OCI-LY7 (cell line): ENCODE results near the gene WWOX. TPM values are rescaled to one million over a fixed set of nuclear protein-coding genes. Genes with fewer than 3 reads are reported as not detected.

Experiments
- BruUV-seq: library from RNA; stranded (reverse); fragments of 400-500 nt; replicated peaks from 2 replicates; lab custom pipeline; 2021; lab: Mats Ljungman, UMichigan
- CTCF ChIA-PET: fragments of 300-600 bp; sonication (Branson Sonifier 250); formaldehyde crosslinking; loops from one replicate; lab custom pipeline; 2022; ENCODE audit warnings: antibody characterized with exemption; ENCODE audit not compliant: unreplicated experiment; lab: Charles Lee
- POLR2A ChIA-PET: fragments of 300-600 bp; sonication (Branson Sonifier 250); formaldehyde crosslinking; loops from one replicate; lab custom pipeline; 2022; ENCODE audit warnings: antibody characterized with exemption; lab: Charles Lee
- DNase-seq: peaks from one replicate; pipeline ENCODE4 v3.0.0-alpha.2; 2015; ENCODE audit warnings: low spot score
- H2AFZ ChIP-seq: fragments of 200-600 bp; sonication (generic), shearing (Covaris generic); 2 replicates; pipeline ENCODE4 v1.6.1; 2014; ENCODE audit warnings: mild to moderate bottlenecking, antibody characterized with exemption, low read length, moderate library complexity
- H3K27ac ChIP-seq: fragments of 200-600 bp; sonication (generic); 2 replicates; pipeline ENCODE4 v1.5.1; 2014; ENCODE audit warnings: mixed run types, low read depth, mild to moderate bottlenecking, moderate library complexity, low read length, inconsistent platforms; ENCODE audit not compliant: poor library complexity, severe bottlenecking
- H3K36me3 ChIP-seq: fragments of 200-600 bp; sonication (generic); 2 replicates; pipeline ENCODE4 v1.6.1; 2014; ENCODE audit warnings: mild to moderate bottlenecking, antibody characterized with exemption, low read length, moderate library complexity, mixed read lengths; ENCODE audit not compliant: insufficient read depth
- H3K4me1 ChIP-seq: fragments of 200-600 bp; sonication (generic); 2 replicates; pipeline ENCODE4 v1.5.1; 2014; ENCODE audit warnings: mild to moderate bottlenecking, low read length; ENCODE audit not compliant: insufficient read depth, poor library complexity, severe bottlenecking
- H3K4me2 ChIP-seq: fragments of 200-600 bp; sonication (generic); 2 replicates; pipeline ENCODE4 v1.6.1; 2014; ENCODE audit warnings: mild to moderate bottlenecking, low read length
- H3K4me3 ChIP-seq: fragments of 200-600 bp; sonication (generic); 2 replicates; pipeline ENCODE4 v1.5.1; 2014; ENCODE audit warnings: mild to moderate bottlenecking, low read depth, low read length; ENCODE audit not compliant: poor library complexity, severe bottlenecking
- H3K79me2 ChIP-seq: fragments of 200-600 bp; sonication (generic); 2 replicates; pipeline ENCODE4 v1.6.1; 2016; ENCODE audit warnings: low read depth, mild to moderate bottlenecking, low read length, moderate library complexity, mixed read lengths; ENCODE audit not compliant: insufficient read depth
- H3K9me2 ChIP-seq: fragments of 200-600 bp; sonication (generic); 2 replicates; pipeline ENCODE4 v1.6.1; 2016; ENCODE audit warnings: mild to moderate bottlenecking, low read length, mixed read lengths; ENCODE audit not compliant: insufficient read depth
- H3K9me3 ChIP-seq: fragments of 200-600 bp; sonication (generic); 2 replicates; pipeline ENCODE4 v1.6.1; 2014; ENCODE audit warnings: mild to moderate bottlenecking, mixed run types, low read length, mixed read lengths
- H4K20me1 ChIP-seq: fragments of 200-600 bp; sonication (generic); 2 replicates; pipeline ENCODE4 v1.6.1; 2014; ENCODE audit warnings: mild to moderate bottlenecking, antibody characterized with exemption, low read length, moderate library complexity, mixed read lengths; ENCODE audit not compliant: insufficient read depth
- EZH2phosphoT487 ChIP-seq: fragments of 200-600 bp; sonication (generic); IDR thresholded peaks from 2 replicates; pipeline ENCODE4 v1.6.1; 2018; ENCODE audit warnings: low read depth, borderline replicate concordance, mild to moderate bottlenecking, mixed run types, antibody characterized with exemption, low read length, moderate library complexity, mixed read lengths
- intact Hi-C: fragments of 100-400 bp; cut with micrococcal nuclease; formaldehyde crosslinking; loops from one replicate; pipeline ENCODE4 v1.10.0; 2022; ENCODE audit not compliant: unreplicated experiment
- total RNA-seq, 2 experiments: library from RNA; depleted of rRNA in 1 of 2; stranded (reverse); fragments of >200 nt in 1 of 2; shearing (Covaris generic) in 1 of 2; gene quantifications; 2 replicates each; pipeline ENCODE4 v1.2.3, GENCODE V29; 2014 to 2022
- TF ChIP-seq, protein P1 (sequence below): fragments of 200-600 bp; sonication (generic); conservative IDR thresholded peaks from 2 replicates; pipeline ENCODE4 v1.5.1; 2014; ENCODE audit warnings: mild to moderate bottlenecking, antibody characterized with exemption, low read length, moderate library complexity, mixed read lengths

The WWOX gene
- total RNA-seq, 2 experiments from 2014 or later = 40.2 to 47.6 TPM

DNA sequence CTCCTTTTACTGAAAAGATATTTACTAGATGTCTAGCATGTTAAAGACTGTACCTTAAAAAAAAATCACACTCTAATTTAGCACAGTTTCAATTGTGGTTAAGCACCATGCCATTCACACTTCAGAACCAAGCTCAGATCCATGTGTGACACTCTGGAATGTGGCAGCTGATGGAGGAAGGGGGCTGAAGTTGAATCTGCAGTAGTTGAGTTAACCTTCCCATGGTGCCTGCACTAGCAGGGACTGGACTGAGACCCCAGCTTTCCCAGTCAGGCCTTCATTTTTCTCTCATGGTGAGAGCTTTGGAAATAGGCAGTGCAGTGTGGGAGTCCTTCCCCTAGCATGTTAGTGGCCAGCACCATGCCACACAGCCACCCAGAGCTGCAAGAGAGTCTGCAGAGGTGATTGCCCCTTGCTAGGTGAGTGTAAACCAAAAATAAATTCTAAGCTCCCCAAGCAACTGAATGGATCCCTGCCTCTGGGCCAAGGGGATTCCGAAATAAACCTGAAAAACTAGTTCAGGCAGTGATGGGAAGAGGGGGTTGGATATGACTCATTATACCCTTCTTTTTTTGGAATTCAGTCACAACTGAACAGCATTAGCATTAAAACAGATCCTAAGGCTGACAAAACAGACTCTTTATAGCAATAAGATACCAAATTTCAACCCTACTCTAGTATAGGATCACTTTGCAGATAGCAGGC, 208.5 kb downstream of the WWOX start:
- CTCF ChIA-PET = no interaction called here
- Histone ChIP-seq H3K4me3 (no peak overlapping the region), H4K20me1 (no peaks in the 10 kb centered on the region), H3K4me1 (no peaks in the 10 kb centered on the region), H3K4me2 (no peak overlapping the region), H3K9me3 (no peaks in the 10 kb centered on the region), H3K9me2 (no peaks in the 10 kb centered on the region), H2AFZ (no peak overlapping the region), H3K36me3 (no peaks in the 10 kb centered on the region), H3K79me2 (no peaks in the 10 kb centered on the region), H3K27ac (no peak overlapping the region)
- no TSS peak for BruUV-seq
- intact Hi-C loops = no loop called here
- TF ChIP-seq, protein P1, sequence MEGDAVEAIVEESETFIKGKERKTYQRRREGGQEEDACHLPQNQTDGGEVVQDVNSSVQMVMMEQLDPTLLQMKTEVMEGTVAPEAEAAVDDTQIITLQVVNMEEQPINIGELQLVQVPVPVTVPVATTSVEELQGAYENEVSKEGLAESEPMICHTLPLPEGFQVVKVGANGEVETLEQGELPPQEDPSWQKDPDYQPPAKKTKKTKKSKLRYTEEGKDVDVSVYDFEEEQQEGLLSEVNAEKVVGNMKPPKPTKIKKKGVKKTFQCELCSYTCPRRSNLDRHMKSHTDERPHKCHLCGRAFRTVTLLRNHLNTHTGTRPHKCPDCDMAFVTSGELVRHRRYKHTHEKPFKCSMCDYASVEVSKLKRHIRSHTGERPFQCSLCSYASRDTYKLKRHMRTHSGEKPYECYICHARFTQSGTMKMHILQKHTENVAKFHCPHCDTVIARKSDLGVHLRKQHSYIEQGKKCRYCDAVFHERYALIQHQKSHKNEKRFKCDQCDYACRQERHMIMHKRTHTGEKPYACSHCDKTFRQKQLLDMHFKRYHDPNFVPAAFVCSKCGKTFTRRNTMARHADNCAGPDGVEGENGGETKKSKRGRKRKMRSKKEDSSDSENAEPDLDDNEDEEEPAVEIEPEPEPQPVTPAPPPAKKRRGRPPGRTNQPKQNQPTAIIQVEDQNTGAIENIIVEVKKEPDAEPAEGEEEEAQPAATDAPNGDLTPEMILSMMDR = no peak
- TF ChIP-seq EZH2phosphoT487 = no peak
- no peak for DNase-seq
- POLR2A ChIA-PET = interaction anchor here (0.5 kb wide), 1 partner anchor 60 kb away, joined by 4 read pairs; no protein-coding TSS in a partner anchor

DNA sequence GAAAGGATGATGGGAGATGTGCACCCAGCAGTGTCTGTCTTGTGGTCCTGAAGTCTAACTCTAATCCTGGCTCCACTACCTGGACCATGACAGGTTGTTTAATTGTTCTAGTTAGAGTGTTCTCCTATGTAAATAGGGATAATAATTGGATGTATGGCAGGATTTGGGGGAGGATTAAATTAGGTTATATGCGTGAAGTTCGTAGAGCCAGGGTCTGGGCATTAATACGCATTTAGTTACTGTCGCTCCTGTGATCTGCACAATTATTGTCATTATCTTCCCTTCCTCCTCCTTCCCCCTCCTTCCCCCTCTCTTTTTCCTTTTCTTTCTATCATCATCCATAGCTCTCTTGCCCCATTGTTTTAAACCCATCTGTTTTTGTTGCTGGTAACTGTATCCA, 210.3 kb downstream of the WWOX start:
- intact Hi-C loops = no loop called here
- no TSS peak for BruUV-seq
- ChIA-PET POLR2A (no interaction called here), CTCF (interaction anchor here (0.6 kb wide), 1 partner anchor 314 kb away, joined by 6 read pairs; no protein-coding TSS in a partner anchor)
- Histone ChIP-seq H3K9me2 (no peaks in the 10 kb centered on the region), H2AFZ (no peak overlapping the region), H4K20me1 (no peaks in the 10 kb centered on the region), H3K79me2 (no peaks in the 10 kb centered on the region), H3K4me3 (no peak overlapping the region), H3K9me3 (no peaks in the 10 kb centered on the region), H3K4me2 (no peak overlapping the region), H3K27ac (no peak overlapping the region), H3K36me3 (no peaks in the 10 kb centered on the region), H3K4me1 (no peaks in the 10 kb centered on the region)
- no peak for DNase-seq
- TF ChIP-seq EZH2phosphoT487 = no peak
- TF ChIP-seq, protein P1 = no peak

DNA sequence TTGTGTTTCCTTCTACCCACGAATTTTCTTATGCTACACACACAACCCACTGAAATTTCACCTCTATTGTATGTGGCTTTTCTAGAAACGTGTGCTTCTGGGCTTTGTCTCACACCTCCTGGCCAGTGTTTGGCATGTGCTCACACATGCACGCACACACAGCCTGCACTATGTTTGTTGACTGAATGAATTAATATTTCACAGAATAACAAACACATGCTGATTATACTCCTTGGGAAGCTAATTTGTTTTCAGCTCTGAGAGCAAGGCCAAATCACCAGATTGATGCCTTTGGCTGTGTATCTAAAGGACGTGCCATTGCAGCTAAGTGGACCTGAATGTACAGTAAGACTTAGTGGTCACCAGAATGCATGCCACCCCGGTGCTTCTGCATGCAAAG, 210.7 kb downstream of the WWOX start:
- TF ChIP-seq, protein P1 = no peak
- no peak for TF ChIP-seq EZH2phosphoT487
- no peak overlapping the region for H2AFZ ChIP-seq
- intact Hi-C loops = no loop called here
- H4K20me1 ChIP-seq = no peaks in the 10 kb centered on the region
- no peaks in the 10 kb centered on the region for H3K36me3 ChIP-seq
- H3K4me2 ChIP-seq = no peak overlapping the region
- H3K79me2 ChIP-seq = no peaks in the 10 kb centered on the region
- ChIA-PET POLR2A (no interaction called here), CTCF (interaction anchor here (0.6 kb wide), 1 partner anchor 314 kb away, joined by 6 read pairs; no protein-coding TSS in a partner anchor)
- DNase-seq = no peak
- H3K4me1 ChIP-seq = no peaks in the 10 kb centered on the region
- H3K9me3 ChIP-seq = no peaks in the 10 kb centered on the region
- no peak overlapping the region for H3K4me3 ChIP-seq
- BruUV-seq = no TSS peak
- H3K9me2 ChIP-seq = no peaks in the 10 kb centered on the region
- H3K27ac ChIP-seq = no peak overlapping the region
